Neutrophil (primary cell): ENCODE results near the gene COL11A2.
"Not testable (repeated sequence)": the region's sequence is repeated elsewhere in the genome, so short reads cannot be mapped to it uniquely, and the experiment has no call there.

Source experiments
- H3K27ac ChIP-seq: fragments of 200-600 bp; sonication (generic); 2 replicates; pipeline ENCODE4 v1.5.1; 2016; ENCODE audit warnings: mild to moderate bottlenecking, moderate library complexity
- H3K27me3 ChIP-seq: fragments of 200-600 bp; sonication (generic); 2 replicates; pipeline ENCODE4 v1.6.0; 2016; ENCODE audit warnings: mild to moderate bottlenecking
- H3K36me3 ChIP-seq: fragments of 200-600 bp; sonication (generic); 2 replicates; pipeline ENCODE4 v1.5.1; 2017
- H3K4me1 ChIP-seq, 2 experiments: fragments of 200-600 bp in 1 of 2; sonication (generic) in 1 of 2; 1 replicate in 1 of 2; 2 replicates in 1 of 2; pipeline versions ENCODE4 v1.5.1 to v1.6.1; 2013 to 2016; ENCODE audit warnings: low read depth in 1 of 2, low read length in 1 of 2, mild to moderate bottlenecking in 1 of 2, moderate library complexity in 1 of 2; ENCODE audit not compliant: control insufficient read depth in 1 of 2, insufficient read depth in 1 of 2
- H3K4me3 ChIP-seq, 2 experiments: fragments of 200-600 bp in 1 of 2; sonication (generic) in 1 of 2; 1 replicate in 1 of 2; 2 replicates in 1 of 2; pipeline ENCODE4 v1.5.1; 2013 to 2016; ENCODE audit warnings: low read depth in 1 of 2, low read length in 1 of 2, mild to moderate bottlenecking in 1 of 2, moderate library complexity in 1 of 2
- H3K9me3 ChIP-seq: fragments of 200-600 bp; sonication (generic); 2 replicates; pipeline ENCODE4 v1.5.1; 2016
- TF ChIP-seq, protein P1 (sequence below): fragments of 200-600 bp; sonication (generic); IDR thresholded peaks from 2 replicates; pipeline ENCODE4 v1.5.1; 2016; ENCODE audit warnings: antibody characterized with exemption

Gene COL11A2

DNA sequence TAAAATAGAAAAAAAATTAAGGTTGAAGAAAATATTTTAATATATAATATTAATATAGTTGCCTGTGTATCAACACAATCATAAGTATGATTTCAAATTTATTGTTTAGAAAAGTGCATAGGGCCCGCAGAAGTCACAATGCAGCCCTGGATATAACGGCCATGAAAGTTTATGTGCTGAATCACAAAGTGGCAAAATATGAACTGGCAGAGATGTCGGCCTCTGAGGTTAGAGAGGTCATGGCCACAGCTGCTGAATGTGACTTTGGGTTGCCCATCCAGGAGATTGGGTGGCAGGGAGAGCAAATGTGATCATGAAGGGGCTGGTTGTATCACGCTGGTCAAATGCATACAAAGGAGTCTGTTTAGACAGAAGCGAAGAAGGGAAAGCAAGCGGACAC is 35.7 kb downstream of the COL11A2 start:
- peaks cover 3 to 4% of the 10 kb centered on the region in 2 experiments for H3K4me1 ChIP-seq
- H3K36me3 ChIP-seq, result no peaks in the 10 kb centered on the region
- H3K4me3 ChIP-seq, result no peak overlapping the region
- TF ChIP-seq, protein P1, sequence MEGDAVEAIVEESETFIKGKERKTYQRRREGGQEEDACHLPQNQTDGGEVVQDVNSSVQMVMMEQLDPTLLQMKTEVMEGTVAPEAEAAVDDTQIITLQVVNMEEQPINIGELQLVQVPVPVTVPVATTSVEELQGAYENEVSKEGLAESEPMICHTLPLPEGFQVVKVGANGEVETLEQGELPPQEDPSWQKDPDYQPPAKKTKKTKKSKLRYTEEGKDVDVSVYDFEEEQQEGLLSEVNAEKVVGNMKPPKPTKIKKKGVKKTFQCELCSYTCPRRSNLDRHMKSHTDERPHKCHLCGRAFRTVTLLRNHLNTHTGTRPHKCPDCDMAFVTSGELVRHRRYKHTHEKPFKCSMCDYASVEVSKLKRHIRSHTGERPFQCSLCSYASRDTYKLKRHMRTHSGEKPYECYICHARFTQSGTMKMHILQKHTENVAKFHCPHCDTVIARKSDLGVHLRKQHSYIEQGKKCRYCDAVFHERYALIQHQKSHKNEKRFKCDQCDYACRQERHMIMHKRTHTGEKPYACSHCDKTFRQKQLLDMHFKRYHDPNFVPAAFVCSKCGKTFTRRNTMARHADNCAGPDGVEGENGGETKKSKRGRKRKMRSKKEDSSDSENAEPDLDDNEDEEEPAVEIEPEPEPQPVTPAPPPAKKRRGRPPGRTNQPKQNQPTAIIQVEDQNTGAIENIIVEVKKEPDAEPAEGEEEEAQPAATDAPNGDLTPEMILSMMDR, result no peak
- H3K27ac ChIP-seq, result no peak overlapping the region
- H3K9me3 ChIP-seq, result peaks cover 9% of the 10 kb centered on the region
- H3K27me3 ChIP-seq, result peaks cover 16% of the 10 kb centered on the region

DNA sequence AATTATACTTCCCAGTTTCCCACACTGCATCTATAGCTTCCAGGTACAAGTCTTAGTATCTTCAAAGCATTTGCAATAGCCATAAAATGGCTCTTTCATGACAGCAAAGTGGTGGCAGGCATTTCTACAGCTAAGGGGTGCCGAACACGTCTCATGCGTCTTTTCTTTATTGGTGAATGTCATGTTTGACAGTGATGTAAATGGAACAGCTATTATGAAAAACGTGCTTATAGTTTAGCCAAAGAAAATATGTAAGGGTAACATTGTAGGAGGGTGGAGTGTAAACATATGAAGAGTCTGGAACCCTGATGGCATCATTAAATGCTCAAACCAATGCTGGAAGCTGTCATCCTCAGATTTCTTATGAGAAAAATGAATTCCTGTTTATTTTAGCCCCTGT is 37.9 kb downstream of the COL11A2 start:
- Histone ChIP-seq H3K4me1 (no peaks in the 10 kb centered on the region), H3K4me3 (no peak overlapping the region), H3K27me3 (peaks cover 18% of the 10 kb centered on the region), H3K27ac (no peak overlapping the region), H3K9me3 (peaks cover 15% of the 10 kb centered on the region), H3K36me3 (no peaks in the 10 kb centered on the region)
- TF ChIP-seq, protein P1, result no peak

DNA sequence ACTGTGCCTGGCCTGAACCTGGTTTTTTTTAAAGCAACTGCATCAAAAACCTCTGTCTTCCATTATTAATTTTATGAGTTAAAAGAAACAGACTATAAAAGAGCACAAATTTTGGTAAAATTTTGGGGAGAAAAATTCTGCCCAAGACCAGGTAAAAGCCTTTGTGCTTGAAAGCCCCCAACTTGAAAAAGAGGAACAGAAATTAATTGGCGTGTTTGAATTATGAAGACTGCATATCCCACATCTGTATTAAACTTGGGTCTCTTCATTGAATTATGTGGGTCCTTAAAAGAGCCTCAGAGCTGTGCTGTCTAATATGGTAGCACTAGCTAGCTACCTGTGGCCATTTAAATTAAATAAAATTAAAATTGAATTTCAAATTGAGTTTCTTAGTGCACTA is 41.2 kb downstream of the COL11A2 start:
- Histone ChIP-seq H3K4me3 (no peak overlapping the region), H3K27ac (no peak overlapping the region), H3K27me3 (peaks cover 23% of the 10 kb centered on the region), H3K4me1 (no peaks in the 10 kb centered on the region), H3K36me3 (no peaks in the 10 kb centered on the region), H3K9me3 (peaks cover 15% of the 10 kb centered on the region)
- TF ChIP-seq, protein P1, result no peak

DNA sequence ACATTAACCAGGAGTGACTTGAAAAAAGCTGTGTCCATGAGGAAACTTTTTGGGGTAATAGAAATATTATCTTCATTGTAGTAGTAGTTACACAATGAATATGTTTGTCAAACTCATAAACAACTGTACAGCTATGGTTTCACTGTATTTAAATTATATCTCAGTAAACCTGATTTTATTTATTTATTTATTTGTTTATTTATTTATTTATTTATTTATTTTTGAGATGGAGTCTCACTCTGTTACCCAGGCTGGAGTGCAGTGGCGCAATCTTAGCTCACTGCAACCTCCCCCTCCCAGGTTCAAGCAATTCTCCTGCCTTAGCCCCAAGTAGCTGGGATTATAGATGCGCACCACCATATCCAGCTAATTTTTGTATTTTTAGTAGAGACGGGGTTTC is 41.7 kb downstream of the COL11A2 start:
- not testable (repeated sequence) for H3K4me3 ChIP-seq, H3K36me3 ChIP-seq, H3K27ac ChIP-seq, H3K4me1 ChIP-seq
- peaks cover 23% of the 10 kb centered on the region for H3K27me3 ChIP-seq
- peaks cover 15% of the 10 kb centered on the region for H3K9me3 ChIP-seq

DNA sequence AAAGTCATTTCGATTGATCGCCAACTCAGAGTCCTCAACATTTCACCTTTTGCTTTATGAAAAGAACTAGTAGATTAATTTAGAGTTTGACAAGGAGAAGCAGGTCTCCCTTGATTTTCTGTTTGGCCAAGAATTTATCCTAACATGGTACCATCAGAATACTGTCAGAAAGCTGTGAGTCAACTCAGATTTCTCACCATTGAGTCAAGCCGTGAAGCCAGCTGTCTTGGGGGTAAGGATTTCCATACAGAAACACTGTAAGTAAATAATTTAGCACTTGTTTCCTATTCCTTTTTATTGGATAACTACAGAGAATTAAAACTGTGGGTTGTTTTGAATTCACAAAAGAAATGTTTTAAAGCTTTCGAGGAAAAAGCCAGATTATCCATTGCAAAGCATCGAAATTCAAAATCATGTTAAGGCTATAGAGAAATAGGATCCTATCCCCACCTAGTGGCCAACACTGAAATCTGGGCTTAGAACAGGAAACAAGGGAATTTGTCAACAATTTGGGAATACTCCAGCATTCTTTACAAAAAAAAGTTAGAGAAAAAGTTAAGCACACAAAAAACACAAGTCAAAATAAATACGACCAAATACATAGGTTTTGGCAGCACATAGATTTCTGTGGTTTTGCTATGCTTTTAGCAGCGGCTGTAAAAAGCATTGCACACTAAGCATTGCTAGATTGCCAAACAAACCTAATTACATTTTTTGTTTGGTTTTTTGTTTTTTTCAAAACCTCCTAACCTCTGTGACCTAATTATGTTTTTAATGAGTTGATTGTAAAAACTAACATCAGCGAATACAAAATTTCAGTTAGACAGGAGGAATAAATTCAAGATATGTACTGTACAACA is 44.2 kb downstream of the COL11A2 start:
- Histone ChIP-seq H3K27me3 (peaks cover 16% of the 10 kb centered on the region), H3K27ac (no peak overlapping the region), H3K9me3 (peaks cover 15% of the 10 kb centered on the region), H3K36me3 (no peaks in the 10 kb centered on the region), H3K4me3 (no peak overlapping the region), H3K4me1 (peaks cover 3 to 12% of the 10 kb centered on the region in 2 experiments)
- TF ChIP-seq, protein P1, result no peak

DNA sequence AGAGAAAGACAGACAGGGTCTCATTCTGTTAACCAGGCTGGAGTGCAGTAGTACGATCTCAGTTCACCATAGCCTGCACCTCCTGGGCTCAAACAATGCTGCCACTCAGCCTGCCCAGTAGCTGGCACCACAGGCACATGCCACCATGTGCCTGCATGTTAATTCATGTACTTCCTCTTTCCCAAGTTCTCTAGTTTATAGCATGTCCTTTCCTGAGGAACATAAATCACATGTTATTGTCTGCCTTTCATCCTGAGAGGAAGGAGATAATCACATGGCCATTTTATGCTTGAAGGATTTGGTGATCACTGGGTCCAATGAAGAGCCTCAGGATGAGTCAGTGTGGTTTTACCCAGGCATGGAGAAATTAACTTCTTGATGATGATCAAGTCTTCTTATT is 47.9 kb downstream of the COL11A2 start:
- Histone ChIP-seq H3K9me3 (no peaks in the 10 kb centered on the region), H3K4me3 (no peak overlapping the region), H3K27ac (peak overlapping the region; percentile 25), H3K27me3 (peaks cover 6% of the 10 kb centered on the region), H3K4me1 (peaks cover 9 to 33% of the 10 kb centered on the region in 2 experiments), H3K36me3 (no peaks in the 10 kb centered on the region)
- TF ChIP-seq, protein P1, result no peak
